RWPE2 (cell line): Measurements from ENCODE around the gene ACSL1.

ENCODE experiments used
- ATAC-seq: fragments of 200-7000 bp; cut with Tn5 transposase; 3 replicates; pipeline ENCODE4 v1.9.1; 2021; ENCODE audit warnings: low read depth
- DNase-seq: peaks from one replicate; pipeline ENCODE4 v3.0.0-alpha.2; 2020; ENCODE audit warnings: low spot score
- H3K27ac ChIP-seq: fragments of 450-650 bp; 2 replicates; pipeline ENCODE4 v1.5.1; 2017; ENCODE audit warnings: mild to moderate bottlenecking; ENCODE audit not compliant: poor library complexity, severe bottlenecking
- H3K27me3 ChIP-seq: fragments of 250-450 bp; sonication (Bioruptor Pico); 2 replicates; pipeline ENCODE4 v1.5.1; 2021; ENCODE audit warnings: mild to moderate bottlenecking, moderate library complexity; ENCODE audit not compliant: insufficient read depth, poor library complexity, severe bottlenecking
- H3K36me3 ChIP-seq: fragments of 250-450 bp; sonication (Bioruptor Pico); 2 replicates; pipeline ENCODE4 v1.5.1; 2020; ENCODE audit warnings: low read depth, mild to moderate bottlenecking, moderate library complexity
- H3K4me1 ChIP-seq: fragments of 250-450 bp; sonication (Bioruptor Pico); 2 replicates; pipeline ENCODE4 v1.5.1; 2021; ENCODE audit warnings: mild to moderate bottlenecking, moderate library complexity; ENCODE audit not compliant: insufficient read depth, poor library complexity, severe bottlenecking
- H3K4me3 ChIP-seq: fragments of 250-450 bp; sonication (Bioruptor Pico); 2 replicates; pipeline ENCODE4 v1.5.1; 2021; ENCODE audit warnings: mild to moderate bottlenecking, moderate library complexity; ENCODE audit not compliant: severe bottlenecking
- H3K9me3 ChIP-seq: fragments of 250-450 bp; sonication (Bioruptor Pico); 2 replicates; pipeline ENCODE4 v1.5.1; 2021; ENCODE audit warnings: mild to moderate bottlenecking, moderate library complexity; ENCODE audit not compliant: severe bottlenecking
- CTCF ChIP-seq: fragments of 450-650 bp; IDR thresholded peaks from one replicate; pipeline ENCODE4 v1.5.1; 2017; ENCODE audit warnings: mild to moderate bottlenecking, moderate library complexity; ENCODE audit not compliant: poor library complexity, severe bottlenecking

The ACSL1 gene

GRCh38 chr4:184863916-184864315, 38.1 kb upstream of the ACSL1 start:
- Histone ChIP-seq H3K4me3 (no peak overlapping the region), H3K9me3 (no peaks in the 10 kb centered on the region), H3K36me3 (no peaks in the 10 kb centered on the region), H3K27ac (no peak overlapping the region), H3K4me1 (no peaks in the 10 kb centered on the region), H3K27me3 (no peaks in the 10 kb centered on the region)
- no peak for TF ChIP-seq CTCF
- no peak for ATAC-seq
- DNase-seq = no peak

- no peak for ATAC-seq
- no peaks in the 10 kb centered on the region for H3K27me3 ChIP-seq
- H3K4me3 ChIP-seq = no peak overlapping the region
- H3K36me3 ChIP-seq = no peaks in the 10 kb centered on the region
- no peak for TF ChIP-seq CTCF
- DNase-seq = no peak
- H3K27ac ChIP-seq = no peak overlapping the region
- H3K9me3 ChIP-seq = no peaks in the 10 kb centered on the region
- H3K4me1 ChIP-seq = no peaks in the 10 kb centered on the region
These were observed 35.3 kb upstream of the ACSL1 start for GRCh38 chr4:184861047-184861446.

DNA sequence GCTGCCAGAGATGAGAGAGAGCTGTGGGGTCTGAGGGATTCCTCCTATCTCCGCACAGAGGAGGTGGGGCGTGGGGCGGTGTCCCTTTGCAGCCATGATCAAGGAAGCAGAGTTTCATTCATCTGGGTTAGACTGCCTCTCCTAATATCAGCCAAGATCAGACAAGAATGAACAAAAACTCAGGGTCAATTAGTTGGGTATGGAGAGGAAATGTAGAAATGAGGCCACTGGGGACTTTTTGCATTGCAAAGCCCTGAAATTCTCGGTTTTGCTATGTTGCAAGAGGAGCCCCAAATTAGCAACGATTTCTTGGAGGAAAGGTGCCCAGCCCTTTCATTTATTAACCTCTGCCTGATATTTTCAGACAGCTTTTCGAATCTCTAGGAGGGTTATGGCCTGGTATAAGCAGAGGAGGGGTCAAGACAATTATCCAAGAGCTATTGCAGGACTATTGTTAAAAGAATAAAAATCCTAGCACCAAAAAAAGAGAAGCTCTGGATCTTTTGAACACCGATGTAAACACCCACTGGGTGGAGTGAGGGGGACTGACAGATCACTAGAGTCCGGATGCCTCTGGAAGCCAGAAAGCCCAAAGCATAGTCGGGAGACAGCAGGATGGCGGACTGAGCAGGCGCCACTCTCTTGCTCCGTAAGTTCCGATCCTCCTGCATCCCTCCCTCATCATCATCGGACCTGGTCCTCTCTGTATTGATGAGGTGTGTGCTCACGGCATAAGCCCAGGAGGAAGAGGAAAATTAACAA, 34.4 kb upstream of the ACSL1 start:
- no peaks in the 10 kb centered on the region for H3K4me1 ChIP-seq
- H3K4me3 ChIP-seq = no peak overlapping the region
- H3K9me3 ChIP-seq = no peaks in the 10 kb centered on the region
- no peaks in the 10 kb centered on the region for H3K36me3 ChIP-seq
- no peak for DNase-seq
- ATAC-seq = no peak
- H3K27ac ChIP-seq = no peak overlapping the region
- H3K27me3 ChIP-seq = no peaks in the 10 kb centered on the region
- TF ChIP-seq CTCF = no peak

GRCh38 chr4:184857441-184858121, 31.8 kb upstream of the ACSL1 start:
- no peak for TF ChIP-seq CTCF
- Histone ChIP-seq H3K4me1 (no peaks in the 10 kb centered on the region), H3K36me3 (no peaks in the 10 kb centered on the region), H3K27me3 (no peaks in the 10 kb centered on the region), H3K9me3 (no peaks in the 10 kb centered on the region), H3K4me3 (no peak overlapping the region), H3K27ac (no peak overlapping the region)
- ATAC-seq (no peak), DNase-seq (no peak)

- no peak for TF ChIP-seq CTCF
- Histone ChIP-seq H3K27me3 (no peaks in the 10 kb centered on the region), H3K4me3 (no peak overlapping the region), H3K9me3 (no peaks in the 10 kb centered on the region), H3K4me1 (no peaks in the 10 kb centered on the region), H3K27ac (no peak overlapping the region), H3K36me3 (no peaks in the 10 kb centered on the region)
- no peak for DNase-seq
- ATAC-seq = no peak
These were observed 30.5 kb upstream of the ACSL1 start for GRCh38 chr4:184856277-184856609.
